Measurements from ENCODE around the gene UMPS.

UMPS gene

DNA sequence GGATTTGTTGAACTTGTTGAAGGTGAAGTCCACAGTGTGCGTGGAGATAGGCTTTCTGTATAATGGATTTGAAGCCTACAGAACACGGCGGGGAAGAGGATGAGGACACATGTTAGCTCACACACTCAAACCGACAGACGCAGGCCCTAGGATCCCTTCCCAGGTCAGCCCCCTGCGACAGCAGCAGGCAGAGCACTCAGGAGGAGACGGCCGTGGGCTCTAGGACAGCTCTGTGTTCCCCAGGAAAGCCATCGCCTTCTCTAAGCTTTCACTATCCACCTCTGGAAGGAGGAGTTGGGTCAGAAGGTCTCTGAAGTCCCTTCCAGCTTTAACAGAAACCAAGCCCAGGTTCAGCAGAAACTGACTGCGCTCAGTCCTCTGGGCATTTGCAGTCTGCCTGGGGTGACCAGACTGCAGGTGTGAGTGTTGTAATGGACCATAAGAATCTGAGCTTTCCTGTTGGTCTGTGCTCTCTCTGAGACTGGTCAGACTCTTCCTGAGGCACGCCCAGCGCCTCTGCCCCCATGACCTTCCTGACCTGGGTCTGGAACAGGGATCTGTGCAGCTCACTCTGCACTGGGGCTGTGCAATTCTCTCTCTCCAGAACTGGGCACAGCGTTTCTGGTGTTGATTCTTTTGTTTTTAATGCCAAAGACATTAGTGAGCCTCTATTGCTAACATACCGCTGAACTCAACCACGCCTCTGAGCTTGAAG is 33.5 kb downstream of the UMPS start:
- no peak for DNase-seq (ENCODE audit: low read depth in 3 of 3)

DNA sequence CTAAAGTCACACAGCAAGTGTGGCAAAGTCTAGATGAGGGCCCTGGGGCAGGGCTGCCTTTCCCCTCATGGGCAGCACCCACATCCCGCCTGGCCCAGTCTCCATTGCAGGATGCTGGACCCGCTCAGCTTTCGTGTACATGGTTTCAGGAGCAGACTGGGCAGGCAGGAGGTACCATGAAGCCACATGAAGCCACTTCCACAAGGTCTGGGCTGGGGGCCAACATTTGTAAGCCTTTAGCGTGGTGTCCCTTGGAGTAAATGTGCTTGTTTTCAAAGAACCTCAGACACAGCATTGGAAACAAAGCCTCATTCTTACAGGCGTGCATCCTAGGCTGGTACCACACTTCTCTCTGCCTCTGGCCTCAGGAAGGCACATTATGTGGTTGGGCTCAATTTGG is 34.5 kb downstream of the UMPS start:
- no peak for DNase-seq (ENCODE audit: low read depth in 3 of 3)

DNA sequence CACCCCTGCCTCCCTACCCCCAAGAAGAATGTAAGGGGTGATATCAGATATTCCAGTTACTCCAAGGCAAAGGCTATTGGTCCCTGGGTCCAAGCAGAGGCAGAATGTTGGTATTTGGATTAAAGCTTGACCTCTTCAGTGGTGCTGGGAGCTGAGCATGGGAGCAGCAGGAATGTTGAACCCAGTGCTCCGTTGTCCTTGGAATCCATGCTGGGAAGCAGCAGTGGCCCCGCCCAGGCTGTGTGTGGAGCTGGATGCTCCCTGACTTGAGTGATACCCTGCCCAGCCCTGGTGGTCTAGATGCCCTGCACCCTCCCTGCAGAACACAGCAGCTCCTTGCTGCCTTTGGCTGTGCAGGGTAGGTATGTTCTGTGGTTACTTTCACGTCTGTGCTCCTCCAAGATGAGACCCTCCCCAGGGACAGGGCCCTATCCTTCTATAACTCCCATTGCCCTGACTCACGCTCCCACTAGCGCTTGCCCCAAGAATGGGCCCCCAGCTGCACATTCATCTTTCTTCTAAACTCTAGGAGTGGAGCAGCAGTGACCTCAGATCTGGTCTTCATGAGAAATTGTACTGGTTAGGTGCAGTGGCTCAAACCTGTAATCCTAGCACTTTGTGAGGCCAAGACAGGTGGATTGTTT is 35.1 kb downstream of the UMPS start:
- no peak for DNase-seq (ENCODE audit: low read depth in 3 of 3)

DNA sequence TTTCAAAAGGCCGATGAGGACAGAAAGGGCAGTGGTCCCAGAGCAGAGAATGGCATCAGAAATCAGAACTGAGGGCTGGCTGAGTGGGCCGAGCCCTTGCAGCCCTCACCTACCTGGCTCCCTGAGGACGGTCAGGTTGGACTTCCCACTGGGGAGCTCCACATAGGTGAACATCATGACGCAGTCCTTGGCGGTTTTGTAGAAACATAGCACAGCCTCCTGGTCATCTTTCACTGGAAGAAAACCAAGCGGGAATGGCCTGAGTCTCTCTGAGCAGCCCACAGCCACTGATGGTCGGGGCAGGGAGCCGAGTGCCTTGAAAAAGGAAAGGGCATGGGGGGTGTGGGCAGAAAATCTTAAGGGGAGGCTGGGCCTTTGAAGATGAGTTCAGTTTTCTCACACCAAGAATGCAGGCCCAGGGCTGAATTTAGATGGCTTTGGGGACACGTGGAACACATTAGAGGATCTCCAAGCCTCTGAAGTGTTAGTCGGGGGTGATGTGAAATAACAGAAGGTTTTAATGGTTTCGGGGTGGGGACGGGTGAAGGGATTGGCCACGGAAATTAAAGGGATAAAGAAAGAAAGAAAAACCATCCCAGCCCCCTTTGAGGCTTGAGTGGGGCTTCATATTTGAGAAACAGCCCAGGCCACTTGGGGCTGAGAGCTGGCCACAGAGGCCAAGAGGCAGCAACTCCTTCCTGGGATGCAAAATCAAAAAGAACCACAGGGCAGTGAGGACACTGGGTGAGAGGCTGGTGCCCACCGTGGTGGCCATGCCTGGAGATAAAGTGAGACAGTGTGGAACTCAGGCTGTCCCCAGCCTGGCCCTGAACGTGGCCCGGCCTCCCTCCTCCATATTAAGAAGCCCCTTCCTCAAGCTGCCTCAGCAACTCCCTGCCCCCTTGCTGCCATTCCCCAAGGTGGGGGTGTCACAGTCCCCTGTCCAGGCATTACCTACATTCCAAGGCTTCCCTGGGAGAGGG is 36.2 kb downstream of the UMPS start:
- DNase-seq (ENCODE audit: low read depth in 3 of 3) = no peak

DNA sequence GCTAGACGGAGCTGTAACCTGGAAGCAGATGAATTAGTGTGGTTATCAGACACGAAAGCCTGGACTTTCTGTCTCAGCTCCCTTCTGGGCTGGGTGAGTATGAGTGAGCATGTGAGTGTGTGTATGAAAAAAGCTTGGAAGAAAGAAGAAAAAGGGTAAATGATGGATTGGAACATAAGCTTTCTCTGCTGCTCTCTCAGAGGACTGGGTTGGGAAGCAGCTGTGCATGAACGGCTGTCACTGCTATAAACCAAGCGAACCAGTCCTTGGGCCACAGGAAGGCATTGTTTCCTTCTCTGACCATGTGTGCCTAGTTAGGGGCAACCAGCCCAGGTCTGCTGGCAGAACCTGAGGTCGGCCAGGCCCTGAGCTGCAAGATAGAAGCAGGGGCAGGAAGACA is 37.0 kb downstream of the UMPS start:
- no peak for DNase-seq (ENCODE audit: low read depth in 3 of 3)

DNA sequence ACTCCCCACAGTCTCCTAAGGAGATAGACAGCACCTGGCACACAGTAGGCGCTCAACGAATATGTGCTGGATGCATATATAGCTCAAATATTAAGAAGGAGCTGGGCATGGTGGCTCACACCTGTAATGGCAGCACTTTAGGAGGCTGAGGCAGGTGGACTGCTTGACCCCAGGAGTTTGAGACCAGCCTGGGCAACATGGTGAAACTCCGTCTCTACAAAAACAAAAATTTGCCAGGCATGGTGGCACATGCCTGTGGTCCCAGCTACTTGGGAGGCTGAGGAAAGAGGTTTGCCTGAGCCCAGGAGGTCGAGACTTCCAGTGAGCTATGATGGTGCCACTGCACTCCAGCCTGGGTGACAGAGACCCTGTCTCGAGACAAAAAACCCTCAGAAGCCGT is 37.4 kb downstream of the UMPS start:
- DNase-seq (ENCODE audit: low read depth in 3 of 3) = no peak

DNA sequence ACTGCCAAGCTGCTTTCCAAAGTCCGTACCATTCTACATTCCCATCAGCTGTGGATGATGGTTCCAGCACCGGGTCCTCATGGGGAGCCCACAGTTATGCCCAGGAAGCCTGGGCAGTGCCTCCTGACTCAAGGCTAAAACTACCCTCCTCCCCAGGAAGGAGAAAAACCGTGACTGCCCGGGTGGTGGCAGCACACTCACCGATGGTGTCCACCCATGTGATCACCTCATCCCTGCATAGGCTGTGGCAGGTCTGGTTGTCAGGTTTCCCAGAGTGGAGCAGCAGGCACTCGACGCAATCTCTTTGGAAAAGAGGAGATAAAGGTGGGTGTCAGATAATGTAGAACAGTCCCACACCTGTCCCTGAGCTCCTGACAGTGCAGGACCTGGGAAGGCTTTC is 38.6 kb downstream of the UMPS start:
- no peak for DNase-seq (ENCODE audit: low read depth in 3 of 3)

DNA sequence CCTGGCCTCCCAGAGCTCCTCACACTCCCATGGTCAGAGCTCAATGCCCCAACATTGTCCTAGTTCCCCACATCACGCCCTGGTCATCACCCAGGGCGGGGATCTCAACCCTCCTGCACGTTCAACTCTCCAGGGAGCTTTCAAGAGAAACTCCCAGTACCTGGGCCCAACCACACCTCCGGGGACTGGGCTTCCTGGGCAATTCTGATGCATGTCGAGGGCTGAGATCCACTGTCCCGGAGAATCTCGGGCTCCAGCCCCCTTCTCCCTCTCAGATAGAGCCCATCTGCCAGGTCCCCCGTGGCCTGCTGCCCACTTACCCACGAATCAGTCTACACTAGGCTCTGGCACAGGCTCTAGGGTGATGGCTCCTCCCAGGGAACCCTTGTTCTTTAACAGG is 39.2 kb downstream of the UMPS start:
- DNase-seq (ENCODE audit: low read depth in 3 of 3) = no peak

DNA sequence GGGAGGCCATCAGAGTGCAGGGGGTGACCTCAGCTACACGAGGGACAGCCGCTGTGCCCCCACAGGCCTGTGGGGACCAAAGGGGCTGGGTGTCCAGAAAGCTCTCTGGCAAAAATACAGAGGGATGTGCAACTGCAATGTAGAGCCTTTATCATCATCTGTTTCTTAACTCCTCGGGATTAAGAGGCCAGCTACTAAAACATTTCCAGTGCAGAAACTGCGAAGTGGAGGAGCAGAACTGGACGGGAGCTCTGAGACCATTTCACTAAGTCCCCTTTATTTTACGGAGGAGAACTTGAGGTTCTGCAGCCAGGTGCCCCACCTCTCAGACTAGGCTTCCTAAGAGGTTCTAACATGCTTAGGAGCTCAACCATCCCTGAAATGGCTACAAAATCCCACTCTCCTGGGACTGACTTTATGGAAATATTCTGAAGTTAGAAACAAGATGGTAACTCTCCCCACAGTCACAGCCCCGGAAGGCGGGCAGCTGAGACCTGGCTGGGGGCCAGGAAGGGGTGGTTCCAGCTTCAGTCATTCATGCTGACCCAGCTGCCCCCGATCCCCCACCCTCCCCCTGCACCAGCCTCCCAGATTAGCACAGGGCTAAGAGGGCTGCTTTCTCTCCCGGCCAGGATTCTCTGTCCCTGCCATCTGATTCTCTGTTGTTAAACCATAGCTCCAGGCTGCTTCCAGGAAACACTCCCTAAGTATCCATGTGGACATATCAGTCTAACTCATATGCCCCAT is 40.3 kb downstream of the UMPS start:
- DNase-seq (ENCODE audit: low read depth in 3 of 3) = no peak

DNA sequence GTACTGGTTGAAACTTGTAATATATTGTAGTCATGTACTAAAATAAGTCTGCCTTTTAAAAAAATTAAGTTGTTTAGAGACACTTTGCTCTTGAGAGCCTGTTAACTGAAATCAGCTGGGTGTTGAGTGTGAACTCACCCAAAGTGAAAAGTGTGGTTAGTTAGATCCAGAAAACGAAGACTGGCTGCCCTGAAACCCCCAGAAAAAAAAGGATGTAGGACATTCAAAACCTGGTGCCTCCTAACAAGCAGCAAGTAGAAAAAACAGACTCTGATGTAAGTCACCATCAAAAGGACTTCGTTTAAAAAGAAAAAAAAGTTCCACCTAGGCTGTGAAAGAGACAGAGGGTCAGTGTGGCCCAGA is 40.8 kb downstream of the UMPS start:
- no peak for DNase-seq (ENCODE audit: low read depth in 3 of 3)

DNA sequence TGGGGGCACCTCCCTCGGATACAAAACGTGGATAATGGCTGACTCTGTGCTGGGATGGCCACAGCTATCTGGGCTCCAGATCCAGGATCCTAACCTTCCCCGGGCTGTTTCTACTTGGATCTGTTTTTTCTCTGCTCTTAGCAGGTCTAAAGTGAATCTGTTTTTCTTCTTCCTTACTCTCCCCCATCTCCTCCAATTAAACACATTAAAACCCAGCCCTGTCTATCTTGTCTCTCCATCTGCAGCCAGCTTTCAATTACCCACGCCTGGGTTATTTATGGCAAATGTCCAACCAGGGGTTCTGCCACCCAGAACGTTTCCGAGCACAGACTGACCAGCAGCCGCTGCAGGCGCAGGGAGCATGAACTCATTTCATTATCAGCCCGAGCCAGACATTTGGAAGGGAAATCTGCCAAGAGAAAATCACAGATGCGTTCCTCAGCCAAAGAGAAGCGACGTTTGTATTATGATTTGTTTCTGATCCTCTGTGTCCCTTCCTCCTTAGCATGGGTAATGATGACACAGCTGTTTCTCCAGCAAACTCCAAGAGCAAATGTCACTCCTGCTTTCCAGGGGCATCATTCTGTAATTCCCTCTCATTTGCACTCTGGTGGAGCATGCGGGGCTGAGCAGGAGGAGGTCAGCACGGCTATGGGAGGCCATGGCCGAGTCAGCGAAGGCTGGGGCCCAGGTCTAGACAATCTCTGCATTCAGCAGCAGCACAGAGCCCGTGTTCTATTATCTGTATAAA is 42.0 kb downstream of the UMPS start:
- DNase-seq (ENCODE audit: low read depth in 3 of 3) = no peak

DNA sequence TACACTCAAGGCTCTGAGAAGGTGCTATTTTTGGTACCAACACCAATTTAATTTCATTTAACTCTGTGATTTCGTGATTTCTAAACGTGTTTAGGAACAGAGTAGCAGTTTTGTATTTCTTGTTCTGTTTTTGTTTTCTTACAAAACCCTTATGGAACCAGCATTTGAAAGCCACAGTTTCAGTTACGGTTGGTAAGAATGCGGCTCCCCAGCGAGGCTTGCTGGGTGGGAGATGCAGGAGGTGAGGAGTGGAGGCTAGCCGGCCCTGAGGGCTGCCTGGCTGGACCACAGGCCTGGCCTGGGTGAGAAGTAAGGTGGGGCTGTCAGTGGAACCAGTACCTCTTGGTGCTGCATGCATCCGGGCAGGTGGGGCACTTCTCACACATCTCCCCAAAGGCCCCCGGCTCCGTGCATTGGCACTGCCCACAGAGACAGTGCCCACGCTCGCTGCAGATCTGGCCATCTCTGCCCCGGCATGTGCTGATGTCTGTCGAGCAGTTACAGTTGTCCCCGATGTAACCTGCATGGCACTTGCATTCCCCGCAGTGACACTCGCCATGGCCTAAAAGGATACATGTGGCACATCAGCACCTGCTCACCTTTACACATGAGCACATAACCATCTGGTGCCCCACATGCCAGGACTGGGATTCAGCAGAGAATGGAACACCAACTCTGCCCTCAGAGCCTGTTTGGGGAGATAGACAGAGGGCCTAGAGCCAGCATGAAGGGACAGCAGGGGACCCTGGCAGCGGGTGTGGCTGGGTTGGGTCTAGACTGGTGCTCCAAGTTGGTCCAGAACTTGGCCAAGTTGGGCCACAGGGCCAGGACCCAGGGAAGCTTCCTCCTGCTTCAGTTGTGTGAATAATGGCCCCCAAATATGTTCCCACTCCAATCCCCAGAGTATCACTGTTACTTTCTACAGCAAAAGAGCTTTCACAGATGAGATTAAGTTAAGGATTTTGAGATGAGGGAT is 43.4 kb downstream of the UMPS start:
- no peak for DNase-seq (ENCODE audit: low read depth in 3 of 3)

DNA sequence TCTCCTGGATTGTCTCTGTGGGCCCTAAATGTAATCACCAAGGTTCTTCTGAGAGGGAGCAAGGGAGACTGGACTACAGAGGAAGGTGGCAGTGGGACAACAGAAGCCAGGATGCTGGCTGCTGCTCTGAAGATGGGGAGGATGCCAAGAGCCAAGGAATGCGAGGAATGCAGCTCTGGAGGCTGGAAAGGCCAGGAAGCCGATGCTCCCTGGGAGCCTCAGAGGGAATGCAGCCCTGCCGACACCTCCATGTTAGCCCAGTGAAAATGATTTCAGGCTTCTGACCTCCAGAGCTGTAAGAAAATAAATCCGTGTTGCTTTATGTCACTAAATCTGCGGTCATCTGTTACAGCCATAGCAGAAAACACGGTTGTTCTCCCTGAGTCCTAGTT is 44.1 kb downstream of the UMPS start:
- no peak for DNase-seq (ENCODE audit: low read depth in 3 of 3)

DNA sequence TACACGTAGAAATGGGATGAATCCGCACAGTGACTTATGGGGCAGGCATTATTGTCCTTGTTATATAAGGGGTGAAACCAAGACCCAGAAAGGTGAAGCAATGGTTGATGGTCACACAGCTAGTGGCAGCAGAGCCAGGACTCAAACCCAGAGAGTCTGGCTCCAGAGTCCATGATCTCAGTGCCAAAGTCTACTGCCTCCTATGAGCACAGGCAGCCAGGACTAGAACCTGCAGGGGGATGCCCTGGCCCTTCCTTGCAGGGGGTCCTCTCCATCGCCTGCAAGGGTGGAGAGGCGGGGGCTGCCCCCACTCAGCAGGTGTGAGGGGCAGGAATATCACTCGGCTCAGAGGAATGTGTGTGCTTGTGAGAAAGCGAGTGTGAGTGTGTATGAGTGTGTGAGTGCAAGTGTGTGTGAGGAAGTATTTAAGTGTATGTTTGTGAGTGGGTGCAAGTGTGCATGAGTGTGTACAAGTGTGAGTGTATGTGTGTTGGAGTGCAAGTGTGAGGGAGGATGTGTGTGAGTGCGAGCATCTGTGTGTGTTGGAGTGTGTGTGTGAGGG is 44.7 kb downstream of the UMPS start:
- DNase-seq (ENCODE audit: low read depth in 3 of 3) = no peak

DNA sequence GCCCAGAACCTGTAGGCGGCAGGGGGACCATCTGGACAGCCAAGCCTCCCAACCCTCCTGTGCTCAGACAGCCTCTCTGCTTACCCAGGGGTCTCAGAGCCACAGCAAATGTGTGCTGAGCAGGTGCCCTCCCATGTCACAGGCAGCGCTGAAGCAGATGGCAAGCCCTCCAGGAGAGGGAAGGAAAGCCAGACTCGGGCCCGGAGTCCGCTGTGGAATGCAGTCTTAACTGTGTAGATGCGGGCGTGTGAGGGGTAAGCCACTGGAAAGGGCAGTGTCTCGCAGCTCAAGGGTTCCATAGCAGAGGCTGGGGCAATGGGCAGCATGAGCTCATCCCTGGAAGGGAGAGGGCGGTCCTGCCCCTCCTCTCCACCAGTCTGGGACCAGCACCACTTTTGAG is 45.6 kb downstream of the UMPS start:
- no peak for DNase-seq (ENCODE audit: low read depth in 3 of 3)

DNA sequence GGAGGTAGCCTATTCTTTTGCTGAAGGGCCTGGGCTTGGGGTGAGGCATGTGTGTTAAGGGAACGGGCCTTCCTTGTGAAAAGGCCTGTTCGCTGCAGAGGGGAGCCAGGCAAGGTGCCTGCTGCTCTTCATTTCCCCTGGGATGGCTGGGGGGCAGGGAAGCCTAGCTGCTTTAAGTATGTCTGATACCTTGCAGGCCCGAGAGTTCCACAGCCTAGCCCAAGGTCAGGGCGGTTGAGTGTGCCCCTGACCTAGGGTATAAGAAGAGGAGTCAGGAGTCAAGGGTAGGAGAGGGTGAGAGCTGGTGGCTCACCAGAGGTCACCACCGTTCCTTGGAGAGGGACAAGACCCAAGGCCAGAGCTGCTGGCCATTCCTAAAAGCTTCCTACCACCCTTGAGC is 46.6 kb downstream of the UMPS start:
- DNase-seq (ENCODE audit: low read depth in 3 of 3) = no peak

DNA sequence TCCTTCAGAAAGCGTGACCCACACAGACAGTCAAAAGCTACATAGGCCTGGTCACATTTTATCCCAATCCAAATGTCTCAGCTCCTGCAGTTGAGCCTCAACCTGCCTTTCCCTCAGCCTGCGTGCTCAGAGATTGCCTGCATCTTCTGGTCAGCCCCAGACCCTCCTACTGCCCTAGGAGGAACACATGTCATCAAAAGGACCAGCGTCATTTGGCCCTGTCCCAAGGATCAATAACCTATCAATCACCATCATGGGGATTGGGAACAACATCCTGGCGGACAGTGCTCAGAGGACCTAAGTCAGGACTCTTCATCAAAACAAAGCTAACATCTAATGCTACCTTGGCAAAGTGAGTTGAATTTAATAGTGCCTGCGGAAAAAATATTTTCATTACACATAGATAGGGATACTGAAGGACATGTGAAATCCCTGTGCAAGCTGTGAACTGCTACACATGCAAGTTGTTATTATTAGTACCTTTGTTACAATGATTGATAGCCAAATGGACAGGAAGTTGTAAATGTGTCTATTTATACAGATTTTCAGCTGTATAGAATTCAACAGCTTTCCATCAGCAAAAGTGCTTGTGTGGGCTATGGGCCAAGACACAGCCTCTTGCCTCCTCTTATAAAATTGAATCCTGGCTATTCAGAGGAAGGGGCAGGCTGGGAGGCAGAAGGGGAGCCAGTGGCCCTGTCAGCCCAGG is 47.7 kb downstream of the UMPS start:
- no peak for DNase-seq (ENCODE audit: low read depth in 3 of 3)

DNA sequence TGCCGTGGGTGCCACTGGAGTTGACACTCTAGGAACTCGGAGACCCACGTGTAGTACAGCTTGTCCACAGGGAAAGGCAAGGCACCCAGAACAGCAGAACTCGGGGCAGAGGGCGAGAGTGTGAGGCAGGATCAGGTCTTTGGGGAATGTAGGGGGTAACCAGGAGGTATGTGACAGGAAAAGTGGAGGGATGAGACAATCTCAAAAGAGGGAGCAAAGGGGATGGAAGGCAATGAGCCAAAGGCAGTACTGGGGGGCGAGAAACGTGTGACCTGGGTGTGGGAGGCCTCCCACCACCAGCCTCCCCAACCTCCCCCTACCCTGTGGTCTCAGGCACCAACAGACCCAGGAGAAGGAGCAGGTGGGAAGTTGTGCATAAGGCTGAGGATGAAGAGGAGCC is 48.9 kb downstream of the UMPS start:
- no peak for DNase-seq (ENCODE audit: low read depth in 3 of 3)

DNA sequence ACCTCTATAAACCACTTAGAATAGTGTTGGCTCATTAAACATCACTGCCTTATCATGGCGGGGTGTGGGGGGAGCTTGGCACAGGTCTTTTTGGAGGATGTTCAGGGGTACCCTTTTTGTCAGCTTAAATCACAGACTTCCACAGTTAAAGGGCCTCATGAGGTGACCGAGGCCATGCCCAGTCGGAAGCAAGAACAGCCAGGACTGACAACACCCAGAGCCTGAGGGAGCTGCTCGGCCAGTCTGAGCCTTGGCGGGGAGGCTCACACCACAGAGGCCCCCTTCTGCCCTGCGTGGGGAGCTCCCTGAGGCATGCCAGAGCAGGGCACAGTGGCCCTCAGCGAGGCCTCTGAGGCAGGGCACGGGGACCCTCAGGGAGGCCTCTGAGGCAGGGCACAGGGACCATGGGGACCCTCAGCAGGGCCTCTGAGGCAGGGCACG is 49.5 kb downstream of the UMPS start:
- DNase-seq (ENCODE audit: low read depth in 3 of 3) = no peak
